ENCODE measurements around the gene NANOS3. TPM values are rescaled to one million over a fixed set of nuclear protein-coding genes. Genes with fewer than 3 reads are reported as not detected.

NANOS3 gene
- total and polyA plus RNA-seq, 10 of the 15 experiments (the other 5 are each of a cell fraction or from before 2014, with no cell fraction given) = 0.31 to 1.7 (median 0.81) TPM

GRCh38 chr19:13917888-13918406 lies 41.0 kb downstream of the NANOS3 start:
- no peaks in the 10 kb centered on the region for H4K20me1 ChIP-seq (ENCODE audit: control insufficient read depth, insufficient read depth)
- no peaks in the 10 kb centered on the region for H3K27me3 ChIP-seq (replicated peaks in 1 of 2; ENCODE audit: control insufficient read depth in 2 of 2, insufficient read depth in 2 of 2, low read length in 1 of 2)
- TF ChIP-seq SREBF2 (IDR thresholded peaks at IDR 0.05; ENCODE audit: low read length) = no peak
- TF ChIP-seq CBX3 (IDR thresholded peaks at IDR 0.05; ENCODE audit: borderline replicate concordance, low read depth) = no peak
- TF ChIP-seq SMAD1 (IDR thresholded peaks at IDR 0.05; ENCODE audit: low read depth, partially characterized antibody) = no peak
- TF ChIP-seq ATF2 (IDR thresholded peaks at IDR 0.05; ENCODE audit: low read length) = no peak
- TF ChIP-seq RB1 (IDR thresholded peaks at IDR 0.05; ENCODE audit: borderline replicate concordance) = no peak
- no peak for TF ChIP-seq ASH2L (IDR thresholded peaks at IDR 0.05; ENCODE audit: borderline replicate concordance, low read depth)
- no peak for TF ChIP-seq PAX8 (IDR thresholded peaks at IDR 0.05)
- TF ChIP-seq EP300 (IDR thresholded peaks at IDR 0.05; ENCODE audit: borderline replicate concordance in 1 of 2, control insufficient read depth in 1 of 2, low read depth in 2 of 2, low read length in 2 of 2) = no peak
- no peak for TF ChIP-seq E2F8 (IDR thresholded peaks at IDR 0.05; ENCODE audit: low read depth, partially characterized antibody)
- TF ChIP-seq ZZZ3 (IDR thresholded peaks at IDR 0.05; ENCODE audit: control insufficient read depth, insufficient read length, low read depth) = no peak
- TF ChIP-seq NFYA (IDR thresholded peaks at IDR 0.05; ENCODE audit: borderline replicate concordance, low read depth, low read length) = no peak
- TF ChIP-seq IKZF2 (IDR thresholded peaks at IDR 0.05) = no peak
- TF ChIP-seq SIN3A (IDR thresholded peaks at IDR 0.05; ENCODE audit: low read depth, low read length) = no peak
- TF ChIP-seq IRF5 (IDR thresholded peaks at IDR 0.05; ENCODE audit: borderline replicate concordance) = no peak
- TF ChIP-seq NRF1 (conservative IDR thresholded peaks at IDR 0.05; ENCODE audit: low read depth, low read length) = no peak
- TF ChIP-seq MAX (IDR thresholded peaks at IDR 0.05; ENCODE audit: low read depth, low read length) = no peak
- 90% methylated on average over 14 of the region's 14 CpGs for WGBS (ENCODE audit: insufficient coverage, insufficient replicate concordance, low lambda C conversion rate, missing lambda C conversion rate)
- H3K79me2 ChIP-seq (ENCODE audit: control insufficient read depth, insufficient read depth, low read length) = no peaks in the 10 kb centered on the region
- CTCF ChIA-PET = no interaction called here
- ATAC-seq = no peak
- no peak overlapping the region for H3K4me2 ChIP-seq (ENCODE audit: control insufficient read depth, insufficient read depth)
- FAIRE-seq = no peak
- no peak overlapping the region for H3K9ac ChIP-seq (ENCODE audit: control insufficient read depth, insufficient read depth, low read length)
- intact Hi-C loops (cut with micrococcal nuclease; ENCODE audit: unreplicated experiment) = no loop called here
- peaks cover 7% of the 10 kb centered on the region for H3K9me3 ChIP-seq (replicated peaks; ENCODE audit: control insufficient read depth, insufficient read depth, low read length)
- no peaks in the 10 kb centered on the region for H3K4me1 ChIP-seq (ENCODE audit: control insufficient read depth, insufficient read depth, low read length)
- RAD21 ChIA-PET (ENCODE audit: unreplicated experiment) = no interaction called here
- in situ Hi-C loops (cut with MboI) = no loop called here
- H2AFZ ChIP-seq (ENCODE audit: control insufficient read depth, low read depth, low read length) = no peak overlapping the region
- peaks cover 6 to 14% of the 10 kb centered on the region in 2 experiments; a peak in 3 of 4 replicates for H3K36me3 ChIP-seq (ENCODE audit: control insufficient read depth in 2 of 2, insufficient read depth in 2 of 2, low read length in 1 of 2)
- SMC1A ChIA-PET (ENCODE audit: uncharacterized antibody, unreplicated experiment) = no interaction called here
- no peak overlapping the region for H3K27ac ChIP-seq (ENCODE audit: control insufficient read depth, insufficient read depth)
- BruUV-seq (replicated peaks) = no TSS peak
- no peak overlapping the region for H3K4me3 ChIP-seq
- DNase-seq (ENCODE audit: low read depth, low spot score) = no peak
- POLR2A ChIA-PET = no interaction called here
